Karpas-422 (cell line): ENCODE results near the gene ZDHHC24. TPM values are rescaled to one million over a fixed set of nuclear protein-coding genes. Genes with fewer than 3 reads are reported as not detected.
"Not testable (repeated sequence)": the region's sequence is repeated elsewhere in the genome, so short reads cannot be mapped to it uniquely, and the experiment has no call there.

Experiments
- DNase-seq: peaks from one replicate; pipeline ENCODE4 v3.0.0-alpha.2; 2015
- H2AFZ ChIP-seq: fragments of 200-600 bp; sonication (generic); 2 replicates; pipeline ENCODE4 v1.6.1; 2014; ENCODE audit warnings: antibody characterized with exemption, low read length, mixed read lengths
- H3K27ac ChIP-seq: fragments of 200-600 bp; sonication (generic); 2 replicates; pipeline ENCODE4 v1.5.1; 2014; ENCODE audit warnings: mild to moderate bottlenecking, low read length, moderate library complexity
- H3K27me3 ChIP-seq: fragments of 200-600 bp; sonication (generic); 2 replicates; pipeline ENCODE4 v1.6.1; 2014; ENCODE audit warnings: low read length, mixed read lengths
- H3K36me3 ChIP-seq: fragments of 200-600 bp; sonication (generic); 2 replicates; pipeline ENCODE4 v1.6.1; 2014; ENCODE audit warnings: low read length, mixed read lengths; ENCODE audit not compliant: insufficient read depth
- H3K4me1 ChIP-seq: fragments of 200-600 bp; sonication (generic); 2 replicates; pipeline ENCODE4 v1.6.1; 2014; ENCODE audit warnings: mild to moderate bottlenecking, low read length, mixed read lengths
- H3K4me2 ChIP-seq: fragments of 200-600 bp; sonication (generic); 2 replicates; pipeline ENCODE4 v1.6.1; 2014; ENCODE audit warnings: low read length, low read depth, mild to moderate bottlenecking; ENCODE audit not compliant: poor library complexity, severe bottlenecking
- H3K4me3 ChIP-seq: fragments of 200-600 bp; sonication (generic); 2 replicates; pipeline ENCODE4 v1.5.1; 2014; ENCODE audit warnings: mild to moderate bottlenecking, antibody characterized with exemption, low read length, mixed read lengths
- H3K79me2 ChIP-seq: fragments of 200-600 bp; sonication (generic); 2 replicates; pipeline ENCODE4 v1.6.1; 2014; ENCODE audit warnings: mild to moderate bottlenecking, low read length, mixed read lengths
- H3K9ac ChIP-seq: fragments of 200-600 bp; sonication (generic); 2 replicates; pipeline ENCODE4 v1.6.0; 2014; ENCODE audit warnings: low read length
- H3K9me2 ChIP-seq: fragments of 200-600 bp; sonication (generic), shearing (Covaris generic); replicated peaks from 2 replicates; pipeline ENCODE4 v1.6.0; 2014; ENCODE audit warnings: mild to moderate bottlenecking, low read length, moderate library complexity; ENCODE audit not compliant: insufficient read depth
- H3K9me3 ChIP-seq: fragments of 300-700, 200-600 bp; sonication (generic); 2 replicates; pipeline ENCODE4 v1.6.1; 2014; ENCODE audit warnings: low read length, mixed read lengths
- H4K20me1 ChIP-seq: fragments of 200-600 bp; sonication (generic); 2 replicates; pipeline ENCODE4 v1.6.1; 2014; ENCODE audit warnings: mild to moderate bottlenecking, antibody characterized with exemption, low read length, low read depth; ENCODE audit not compliant: insufficient read depth
- total RNA-seq: library from RNA; depleted of rRNA; stranded (reverse); fragments of >200 nt; shearing (Covaris generic); gene quantifications from 2 replicates; pipeline ENCODE4 v1.2.3, GENCODE V29; 2014; ENCODE audit warnings: low replicate concordance

ZDHHC24 gene
- total RNA-seq, 1 experiment from 2014 or later = 22.2 TPM

DNA sequence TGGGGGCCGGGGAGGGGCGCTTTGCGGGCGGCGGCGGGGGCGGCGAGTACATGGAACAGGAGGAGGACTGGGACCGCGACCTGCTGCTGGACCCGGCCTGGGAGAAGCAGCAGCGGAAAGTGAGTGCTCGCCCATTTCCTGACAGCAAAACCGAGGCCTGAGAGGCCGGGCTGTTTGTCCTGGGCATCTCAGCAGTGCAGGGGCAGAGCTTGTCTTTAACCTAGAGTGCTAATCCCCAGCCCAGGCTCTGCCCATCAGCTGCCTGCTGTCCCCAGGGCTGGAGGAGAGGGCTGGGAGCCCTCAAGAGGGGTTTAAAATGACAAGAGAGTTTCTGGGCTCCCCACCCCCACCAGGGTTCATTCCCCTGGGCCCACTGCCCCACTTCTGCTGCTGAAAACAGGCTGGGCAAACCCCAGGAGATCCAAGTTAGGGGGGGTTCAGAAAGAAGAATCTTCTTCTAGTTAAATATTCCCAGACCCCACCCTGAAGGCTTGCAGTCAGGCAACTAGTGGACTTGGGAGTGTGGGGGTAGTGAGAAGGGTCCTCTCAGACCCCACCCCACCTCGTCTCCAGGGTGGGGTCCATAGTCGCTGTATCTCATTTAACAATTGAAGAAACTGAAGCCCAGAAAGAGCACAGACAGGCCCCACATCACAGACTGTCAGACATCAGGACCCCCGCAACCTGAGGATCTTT lies 1.3 kb upstream of the ZDHHC24 start:
- H3K27me3 ChIP-seq = no peaks in the 10 kb centered on the region
- H3K36me3 ChIP-seq = no peaks in the 10 kb centered on the region
- H3K4me2 ChIP-seq = peak overlapping the region; percentile 93
- H3K4me3 ChIP-seq = no peak overlapping the region
- peaks cover 8% of the 10 kb centered on the region for H3K79me2 ChIP-seq
- no peak overlapping the region for H3K9ac ChIP-seq
- no peak overlapping the region for H2AFZ ChIP-seq
- no peak overlapping the region for H3K27ac ChIP-seq
- no peaks in the 10 kb centered on the region for H3K9me2 ChIP-seq
- peaks cover 40% of the 10 kb centered on the region for H3K4me1 ChIP-seq
- 0 out of 2 replicates have a peak, but pooled peaks cover 4% of the 10 kb centered on the region for H4K20me1 ChIP-seq
- DNase-seq = peak; percentile 51
- no peaks in the 10 kb centered on the region for H3K9me3 ChIP-seq

DNA sequence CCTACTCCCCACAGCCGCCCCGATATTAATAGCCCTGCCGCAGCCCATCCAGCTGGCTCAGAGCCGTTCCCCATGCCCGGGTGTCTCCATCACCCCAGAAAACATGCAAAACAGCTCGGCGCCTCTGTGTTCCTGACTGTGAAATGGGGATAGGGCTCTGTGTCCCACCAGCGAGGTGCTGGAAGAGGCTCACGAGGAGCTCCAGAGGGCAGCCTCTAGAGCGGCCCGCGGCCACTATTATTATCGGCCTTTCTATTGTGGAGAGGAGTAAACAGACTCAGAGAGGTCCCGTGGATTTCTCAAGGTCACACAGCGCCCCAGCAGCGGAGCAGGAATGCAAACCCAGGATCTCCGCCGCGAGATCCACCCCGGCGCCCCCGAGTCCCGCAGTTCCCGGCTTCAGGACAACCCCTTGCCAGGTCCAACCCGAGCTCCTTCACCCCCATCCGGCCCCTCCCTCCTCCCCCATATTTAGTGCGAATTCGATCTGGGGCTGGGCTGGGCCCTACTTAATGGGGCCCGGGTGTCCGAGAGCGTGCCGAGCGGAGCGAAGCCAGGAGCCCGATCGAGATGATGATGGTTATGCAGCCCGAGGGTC lies 619 bp upstream of the ZDHHC24 start, which contains the start of gene ACTN3:
ACTN3 (plus strand) TSS at position 536 of the 598 bp plus-strand sequence; CDS start at position 571, 35 bp downstream.
- peaks cover 8% of the 10 kb centered on the region for H3K79me2 ChIP-seq
- H3K27me3 ChIP-seq = no peaks in the 10 kb centered on the region
- H3K9me3 ChIP-seq = no peaks in the 10 kb centered on the region
- peak within 1 kb of the TSS; percentile 70; the same call in 1 of the 2 replicates for H2AFZ ChIP-seq
- peak within 1 kb of the TSS; percentile 97 for H3K4me3 ChIP-seq
- 0 out of 2 replicates have a peak, but pooled peaks cover 4% of the 10 kb centered on the region for H4K20me1 ChIP-seq
- DNase-seq = no peak
- H3K4me2 ChIP-seq = peak within 1 kb of the TSS; percentile 93
- peaks cover 40% of the 10 kb centered on the region for H3K4me1 ChIP-seq
- H3K36me3 ChIP-seq = no peaks in the 10 kb centered on the region; the same call in 1 of the 2 replicates
- H3K27ac ChIP-seq = peak within 1 kb of the TSS; percentile 76
- peak within 1 kb of the TSS; percentile 96 for H3K9ac ChIP-seq
- H3K9me2 ChIP-seq = no peaks in the 10 kb centered on the region

DNA sequence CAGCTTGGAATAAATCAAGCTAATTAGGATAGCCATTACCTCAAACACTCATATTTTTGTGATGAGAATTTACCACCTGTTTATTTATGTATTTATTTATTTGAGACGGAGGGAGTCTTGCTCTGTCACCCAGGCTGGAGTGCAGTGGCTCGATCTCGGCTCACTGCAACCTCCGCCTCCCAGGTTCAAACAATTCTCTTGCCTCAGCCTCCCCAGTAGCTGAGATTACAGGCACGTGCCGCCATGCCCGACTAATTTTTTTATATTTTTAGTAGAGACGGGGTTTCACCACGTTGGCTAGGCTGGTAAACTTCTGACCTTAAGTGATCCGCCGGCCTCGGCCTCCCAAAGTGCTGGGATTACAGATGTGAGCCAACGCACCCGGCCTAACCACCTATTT lies 896 bp downstream of the ZDHHC24 start:
- Histone ChIP-seq H3K27ac (peak overlapping the region; percentile 76), H3K4me3 (peak overlapping the region; percentile 97), H3K4me1 (peaks cover 40% of the 10 kb centered on the region), H3K4me2 (peak overlapping the region; percentile 93), H3K9ac (peak overlapping the region; percentile 96)
- H3K27me3 ChIP-seq, H3K9me2 ChIP-seq, H4K20me1 ChIP-seq, H2AFZ ChIP-seq, H3K9me3 ChIP-seq, H3K36me3 ChIP-seq, H3K79me2 ChIP-seq: not testable (repeated sequence)
- peak; percentile 53 for DNase-seq

DNA sequence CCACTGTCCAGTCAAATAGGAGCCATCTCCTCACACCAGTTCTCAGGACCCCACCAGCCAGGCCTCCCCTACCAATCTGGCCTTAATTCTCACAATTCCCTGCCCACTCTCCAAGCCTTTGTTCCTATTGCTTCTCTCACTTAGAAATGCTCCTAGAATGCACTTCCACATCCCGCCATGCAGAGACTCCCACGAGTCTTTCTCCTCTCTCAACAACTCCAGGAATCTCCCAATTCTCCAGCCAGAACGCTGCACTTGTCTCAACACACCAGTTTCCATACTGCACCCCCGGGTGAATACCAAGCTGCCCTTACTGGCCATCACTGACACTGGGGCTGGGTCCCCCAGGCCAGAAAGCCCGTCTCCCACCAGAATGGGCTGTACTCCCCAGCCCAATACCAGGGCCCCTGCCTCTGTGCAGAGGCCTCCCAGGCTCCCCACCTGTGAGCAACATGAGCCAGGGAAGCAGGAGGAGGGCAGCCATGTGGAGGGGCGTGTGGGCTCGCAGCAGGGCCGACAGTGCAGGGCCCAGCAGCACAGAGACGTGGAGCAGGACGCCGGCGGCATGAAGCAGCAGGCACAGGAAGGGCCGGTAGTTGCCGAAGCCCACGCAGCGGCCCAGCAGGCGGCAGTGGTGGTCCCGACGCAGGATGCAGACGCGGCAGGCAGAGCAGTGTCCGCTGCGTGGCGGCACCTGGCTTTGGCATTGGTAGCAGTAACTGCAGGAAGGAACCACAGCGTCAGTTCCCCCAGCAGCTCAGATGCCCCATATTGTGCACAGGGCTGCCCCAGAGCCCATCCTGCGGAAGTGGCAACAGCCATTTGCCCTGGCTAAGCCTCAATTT lies 2.4 kb downstream of the ZDHHC24 start:
- Histone ChIP-seq H3K27ac (peak overlapping the region; percentile 76), H3K27me3 (no peaks in the 10 kb centered on the region), H4K20me1 (0 out of 2 replicates have a peak, but pooled peaks cover 4% of the 10 kb centered on the region), H3K4me3 (peak overlapping the region; percentile 97), H3K4me1 (peaks cover 40% of the 10 kb centered on the region), H3K4me2 (peak overlapping the region; percentile 93), H3K36me3 (no peaks in the 10 kb centered on the region; the same call in 1 of the 2 replicates), H2AFZ (peak overlapping the region; percentile 54; the same call in 1 of the 2 replicates), H3K9ac (peak overlapping the region; percentile 96), H3K9me2 (no peaks in the 10 kb centered on the region), H3K79me2 (peaks cover 8% of the 10 kb centered on the region), H3K9me3 (no peaks in the 10 kb centered on the region)
- DNase-seq = peak; percentile 91

DNA sequence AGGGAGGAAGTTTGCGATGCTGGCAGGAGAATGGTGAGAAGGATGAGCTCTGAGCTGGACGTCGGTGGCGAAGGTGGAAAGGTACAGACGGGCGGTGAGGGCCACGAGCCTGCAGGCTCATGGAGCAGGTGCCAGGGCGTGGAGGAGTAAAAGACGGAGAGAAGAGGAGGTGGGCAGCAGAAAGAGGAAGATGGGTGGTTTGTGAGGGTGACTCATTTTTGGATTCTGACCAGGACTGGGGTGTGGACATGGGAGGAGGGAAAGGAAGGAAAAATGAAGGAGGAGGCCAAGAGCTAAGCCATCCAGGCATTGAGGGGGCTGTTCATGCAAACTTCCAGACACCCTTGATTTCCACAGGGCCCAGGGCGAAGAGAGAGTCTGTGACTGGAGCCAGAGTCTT lies 3.5 kb downstream of the ZDHHC24 start:
- H3K27ac ChIP-seq = no peak overlapping the region
- DNase-seq = no peak
- peaks cover 8% of the 10 kb centered on the region for H3K79me2 ChIP-seq
- H3K36me3 ChIP-seq = no peaks in the 10 kb centered on the region; the same call in 1 of the 2 replicates
- peaks cover 36% of the 10 kb centered on the region for H3K4me1 ChIP-seq
- no peaks in the 10 kb centered on the region for H3K27me3 ChIP-seq
- no peak overlapping the region for H2AFZ ChIP-seq
- no peak overlapping the region for H3K9ac ChIP-seq
- H3K9me3 ChIP-seq = no peaks in the 10 kb centered on the region
- no peaks in the 10 kb centered on the region for H4K20me1 ChIP-seq
- H3K4me3 ChIP-seq = no peak overlapping the region
- no peak overlapping the region for H3K4me2 ChIP-seq
- H3K9me2 ChIP-seq = no peaks in the 10 kb centered on the region

DNA sequence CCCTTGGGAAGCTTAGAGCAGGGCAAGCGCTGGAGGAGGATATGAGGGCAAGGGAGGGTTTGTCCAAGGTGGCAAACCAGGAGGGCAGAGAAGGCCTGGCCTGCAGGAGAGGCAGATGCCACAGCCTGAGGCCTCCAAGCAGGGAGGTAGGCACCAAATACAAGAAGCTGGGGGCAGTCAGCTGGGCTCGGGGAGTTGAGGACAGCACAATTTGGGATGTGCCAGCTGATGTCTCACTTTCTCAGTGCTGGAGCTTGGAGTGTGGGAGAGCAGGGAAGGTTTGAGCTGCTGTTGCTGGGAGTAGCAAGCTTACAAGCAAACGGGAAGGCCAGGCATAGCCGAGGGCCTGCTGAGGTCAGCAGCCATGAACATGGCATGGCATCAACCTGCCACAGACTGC lies 4.0 kb downstream of the ZDHHC24 start:
- Histone ChIP-seq H3K27ac (no peak overlapping the region), H3K9me3 (no peaks in the 10 kb centered on the region), H3K27me3 (no peaks in the 10 kb centered on the region), H3K4me3 (no peak overlapping the region), H4K20me1 (no peaks in the 10 kb centered on the region), H3K4me1 (peaks cover 32% of the 10 kb centered on the region), H3K36me3 (no peaks in the 10 kb centered on the region; the same call in 1 of the 2 replicates), H3K9ac (no peak overlapping the region), H2AFZ (no peak overlapping the region), H3K4me2 (no peak overlapping the region), H3K9me2 (no peaks in the 10 kb centered on the region), H3K79me2 (peaks cover 8% of the 10 kb centered on the region)
- DNase-seq = no peak

DNA sequence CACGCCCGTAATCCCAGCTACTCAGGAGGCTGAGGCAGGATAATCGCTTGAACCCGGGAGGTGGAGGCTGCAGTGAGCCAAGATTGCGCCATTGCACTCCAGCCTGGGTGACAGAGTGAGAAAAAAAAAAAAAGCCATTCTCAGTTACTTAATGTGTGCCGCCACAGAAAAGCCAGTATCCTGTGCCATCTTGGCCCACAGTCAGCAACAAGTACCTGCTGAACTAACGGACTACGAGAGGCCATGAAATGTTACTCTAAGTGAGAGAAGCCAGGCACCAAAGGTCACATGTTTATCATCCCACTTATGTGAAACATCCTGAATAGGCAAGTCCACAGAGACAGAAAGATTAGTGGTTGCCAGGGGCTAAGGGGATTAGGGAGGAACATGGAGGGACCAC lies 5.2 kb downstream of the ZDHHC24 start:
- not testable (repeated sequence) for H3K27ac ChIP-seq, H3K36me3 ChIP-seq, H3K4me2 ChIP-seq, H4K20me1 ChIP-seq, H3K4me3 ChIP-seq, H3K27me3 ChIP-seq, H3K9me3 ChIP-seq, DNase-seq, H3K9ac ChIP-seq, H3K9me2 ChIP-seq, H3K79me2 ChIP-seq, H2AFZ ChIP-seq
- H3K4me1 ChIP-seq = peaks cover 23% of the 10 kb centered on the region

DNA sequence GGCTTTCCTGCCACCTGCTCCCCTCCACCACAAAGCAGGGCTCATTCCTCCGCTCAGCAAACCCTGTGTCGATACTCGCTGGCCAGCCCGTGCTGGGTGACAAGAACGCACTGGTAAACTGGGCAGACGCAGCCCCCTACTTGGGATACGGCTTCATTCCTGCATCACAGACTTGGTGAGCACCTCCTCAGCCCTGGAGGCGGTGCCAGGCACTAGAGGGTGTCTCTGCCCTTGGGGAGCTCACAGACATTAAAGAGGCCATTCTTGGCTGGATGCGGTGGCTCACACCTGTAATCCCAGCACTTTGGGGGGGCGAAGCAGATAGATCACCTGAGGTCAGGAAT lies 6.0 kb downstream of the ZDHHC24 start:
- Histone ChIP-seq H3K27ac (no peak overlapping the region), H3K27me3 (no peaks in the 10 kb centered on the region), H3K4me3 (no peak overlapping the region), H3K4me2 (no peak overlapping the region), H3K9me2 (no peaks in the 10 kb centered on the region), H3K9me3 (no peaks in the 10 kb centered on the region), H3K36me3 (no peaks in the 10 kb centered on the region; the same call in 1 of the 2 replicates), H3K4me1 (peaks cover 17% of the 10 kb centered on the region), H3K79me2 (no peaks in the 10 kb centered on the region), H2AFZ (no peak overlapping the region), H4K20me1 (no peaks in the 10 kb centered on the region), H3K9ac (no peak overlapping the region)
- no peak for DNase-seq
